GM23248 (cell line): ENCODE measurements around the gene MYOM1.

ENCODE experiments used
- EZH2 ChIP-seq: fragments of 200-600 bp; sonication (generic); IDR thresholded peaks from 2 replicates; pipeline ENCODE4 v1.6.1; 2018; ENCODE audit warnings: antibody characterized with exemption, mild to moderate bottlenecking; ENCODE audit not compliant: insufficient read depth, poor library complexity, severe bottlenecking
- EZH2phosphoT487 ChIP-seq: fragments of 200-600 bp; sonication (generic); IDR thresholded peaks from 2 replicates; pipeline ENCODE4 v1.6.1; 2018; ENCODE audit warnings: antibody characterized with exemption, moderate library complexity, mild to moderate bottlenecking, low read depth; ENCODE audit not compliant: insufficient read depth

- no peak for TF ChIP-seq EZH2
- no peak for TF ChIP-seq EZH2phosphoT487
Measured at GRCh38 chr18:3190610-3191009, 29.2 kb downstream of the MYOM1 start.
